ENCODE results near the gene AKAP13. TPM values are rescaled to one million over a fixed set of nuclear protein-coding genes. Genes with fewer than 3 reads are reported as not detected.

Gene AKAP13
- total RNA-seq, 1 donor from 2014 or later, result 443 TPM

DNA sequence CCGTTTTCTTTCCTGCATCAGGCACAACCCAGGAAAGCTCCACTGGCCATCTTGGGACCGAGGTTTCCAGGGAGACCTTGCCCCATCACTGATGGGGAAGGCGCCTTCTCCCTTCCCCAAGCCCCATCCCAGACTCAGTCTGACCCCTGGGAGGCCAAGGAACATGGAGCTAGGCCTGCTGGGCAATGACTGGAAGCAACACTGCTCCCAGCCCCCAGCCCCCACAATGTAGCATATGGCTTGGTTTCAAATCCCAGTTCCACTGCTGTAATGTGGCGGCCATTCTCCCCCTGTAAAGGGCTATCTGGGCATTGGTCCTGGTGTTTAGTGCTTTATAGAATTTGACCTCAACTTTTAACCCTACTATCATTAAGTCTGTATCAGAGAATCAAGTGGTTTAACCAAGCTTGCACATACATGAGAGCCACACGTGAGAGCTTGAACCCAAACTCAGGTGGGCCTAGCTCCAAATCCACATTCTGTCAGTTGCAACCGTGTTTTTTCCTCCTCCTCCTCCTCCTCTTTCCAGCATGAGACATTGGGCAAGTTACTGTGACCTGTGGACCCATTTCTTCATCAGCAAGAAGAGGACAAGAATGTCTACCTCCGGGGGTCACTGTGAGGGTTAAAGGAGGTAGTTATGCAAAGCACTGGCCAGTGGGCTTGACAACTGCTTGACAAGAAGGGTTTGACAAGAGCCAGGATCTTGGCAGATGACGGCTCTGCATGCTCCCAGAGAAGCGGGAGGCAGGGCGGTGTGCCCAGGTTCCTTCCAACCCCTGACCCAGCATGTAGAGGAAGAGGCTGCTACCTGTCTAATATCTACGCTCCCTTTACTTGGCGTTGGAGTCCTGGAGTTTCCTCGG, 376.9 kb downstream of the AKAP13 start:
- Histone ChIP-seq H3K27me3 (ENCODE audit: low read depth) (no peaks in the 10 kb centered on the region), H3K4me1 (peaks cover 7% of the 10 kb centered on the region), H3K9me3 (no peaks in the 10 kb centered on the region), H3K27ac (no peak overlapping the region), H3K4me3 (no peak overlapping the region), H3K36me3 (no peaks in the 10 kb centered on the region)
- no peak for TF ChIP-seq CTCF (IDR thresholded peaks at IDR 0.05)
- DNase-seq (no peak), ATAC-seq (no peak)
- intact Hi-C loops (cut with DNase I), result no loop called here

- Histone ChIP-seq H3K27me3 (ENCODE audit: low read depth) (no peaks in the 10 kb centered on the region), H3K9me3 (no peaks in the 10 kb centered on the region), H3K36me3 (no peaks in the 10 kb centered on the region), H3K4me1 (peaks cover 9% of the 10 kb centered on the region), H3K4me3 (no peak overlapping the region), H3K27ac (no peak overlapping the region)
- intact Hi-C loops (cut with DNase I), result no loop called here
- ATAC-seq, result no peak
- TF ChIP-seq CTCF (IDR thresholded peaks at IDR 0.05), result no peak
- DNase-seq, result no peak
These were observed 377.7 kb downstream of the AKAP13 start for GRCh38 chr15:85757939-85758654.

DNA sequence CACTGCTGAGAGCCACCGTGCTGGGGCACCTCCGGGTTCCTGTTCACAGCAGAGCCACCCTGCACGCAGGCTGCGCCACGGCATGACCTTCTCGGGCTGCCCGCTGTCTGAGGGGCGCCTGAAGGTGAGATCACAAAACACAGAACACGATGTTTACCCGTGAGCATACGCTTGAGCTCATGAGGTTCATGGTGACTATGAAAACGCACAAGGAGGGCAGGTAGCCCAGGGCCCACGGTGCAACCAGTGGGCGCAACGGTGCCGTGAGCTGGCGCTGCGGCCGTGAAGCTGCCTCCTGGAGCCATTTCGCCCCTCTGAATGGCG, 378.2 kb downstream of the AKAP13 start:
- Histone ChIP-seq H3K27ac (no peak overlapping the region), H3K27me3 (ENCODE audit: low read depth) (no peaks in the 10 kb centered on the region), H3K4me3 (no peak overlapping the region), H3K36me3 (no peaks in the 10 kb centered on the region), H3K4me1 (peaks cover 9% of the 10 kb centered on the region), H3K9me3 (no peaks in the 10 kb centered on the region)
- no peak for DNase-seq
- TF ChIP-seq CTCF (IDR thresholded peaks at IDR 0.05), result no peak
- no peak for ATAC-seq
- intact Hi-C loops (cut with DNase I), result no loop called here

- Histone ChIP-seq H3K4me1 (peaks cover 9% of the 10 kb centered on the region), H3K9me3 (no peaks in the 10 kb centered on the region), H3K4me3 (no peak overlapping the region), H3K27me3 (ENCODE audit: low read depth) (no peaks in the 10 kb centered on the region), H3K27ac (no peak overlapping the region), H3K36me3 (no peaks in the 10 kb centered on the region)
- DNase-seq (no peak), ATAC-seq (no peak)
- intact Hi-C loops (cut with DNase I), result no loop called here
- TF ChIP-seq CTCF (IDR thresholded peaks at IDR 0.05), result no peak
These were observed 379.0 kb downstream of the AKAP13 start for GRCh38 chr15:85759376-85759775.

DNA sequence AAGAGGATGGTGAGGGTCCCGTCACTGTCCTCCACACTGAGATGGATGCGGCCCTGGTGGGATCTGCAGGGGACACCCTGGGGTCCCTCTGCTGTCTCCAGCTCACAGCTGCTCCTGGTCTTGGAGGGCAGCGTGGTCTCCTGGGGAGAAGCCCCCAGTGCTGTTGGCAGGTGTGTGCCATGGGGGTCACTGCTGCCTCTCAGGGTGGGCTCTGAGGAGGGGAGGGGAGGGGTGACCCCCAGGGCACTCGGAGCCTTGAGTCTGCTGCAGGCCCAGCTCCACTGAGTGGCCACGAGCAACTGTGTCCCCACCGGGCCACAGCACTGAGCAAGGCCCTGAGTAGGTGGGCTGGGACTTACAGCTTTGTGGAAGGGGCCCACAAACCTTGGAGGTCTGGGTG, 379.6 kb downstream of the AKAP13 start:
- DNase-seq (no peak), ATAC-seq (no peak)
- H3K27me3 ChIP-seq (ENCODE audit: low read depth), result no peaks in the 10 kb centered on the region
- peaks cover 9% of the 10 kb centered on the region for H3K4me1 ChIP-seq
- no peaks in the 10 kb centered on the region for H3K9me3 ChIP-seq
- intact Hi-C loops (cut with DNase I), result no loop called here
- no peak for TF ChIP-seq CTCF (IDR thresholded peaks at IDR 0.05)
- H3K27ac ChIP-seq, result no peak overlapping the region
- H3K36me3 ChIP-seq, result no peaks in the 10 kb centered on the region
- H3K4me3 ChIP-seq, result no peak overlapping the region
